ENCODE results near the gene SECISBP2.

DNA sequence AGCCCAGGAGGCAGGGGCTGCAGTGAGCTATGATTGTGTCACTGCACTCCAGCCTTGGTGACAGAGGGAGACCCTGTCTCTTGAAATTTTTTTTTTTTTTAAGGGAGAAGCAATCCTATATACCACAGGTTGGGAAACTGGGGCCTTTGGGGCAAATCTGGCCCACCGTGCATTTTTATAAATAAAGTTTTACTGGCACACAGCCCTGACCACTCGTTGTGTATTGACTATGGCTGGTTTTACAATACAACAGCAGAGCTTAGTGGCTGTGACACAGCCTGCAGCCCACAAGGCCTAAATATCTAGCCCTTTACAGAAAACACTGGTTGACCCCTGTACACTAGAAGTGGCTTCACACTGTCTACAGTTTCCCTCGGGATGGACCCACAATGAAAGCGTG is 58.0 kb downstream of the SECISBP2 start:
- TF ChIP-seq, protein P1, sequence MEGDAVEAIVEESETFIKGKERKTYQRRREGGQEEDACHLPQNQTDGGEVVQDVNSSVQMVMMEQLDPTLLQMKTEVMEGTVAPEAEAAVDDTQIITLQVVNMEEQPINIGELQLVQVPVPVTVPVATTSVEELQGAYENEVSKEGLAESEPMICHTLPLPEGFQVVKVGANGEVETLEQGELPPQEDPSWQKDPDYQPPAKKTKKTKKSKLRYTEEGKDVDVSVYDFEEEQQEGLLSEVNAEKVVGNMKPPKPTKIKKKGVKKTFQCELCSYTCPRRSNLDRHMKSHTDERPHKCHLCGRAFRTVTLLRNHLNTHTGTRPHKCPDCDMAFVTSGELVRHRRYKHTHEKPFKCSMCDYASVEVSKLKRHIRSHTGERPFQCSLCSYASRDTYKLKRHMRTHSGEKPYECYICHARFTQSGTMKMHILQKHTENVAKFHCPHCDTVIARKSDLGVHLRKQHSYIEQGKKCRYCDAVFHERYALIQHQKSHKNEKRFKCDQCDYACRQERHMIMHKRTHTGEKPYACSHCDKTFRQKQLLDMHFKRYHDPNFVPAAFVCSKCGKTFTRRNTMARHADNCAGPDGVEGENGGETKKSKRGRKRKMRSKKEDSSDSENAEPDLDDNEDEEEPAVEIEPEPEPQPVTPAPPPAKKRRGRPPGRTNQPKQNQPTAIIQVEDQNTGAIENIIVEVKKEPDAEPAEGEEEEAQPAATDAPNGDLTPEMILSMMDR (conservative IDR thresholded peaks at IDR 0.05 in 1 of 2, IDR thresholded peaks at IDR 0.05 in 1 of 2; ENCODE audit: low read depth in 1 of 2, low read length in 2 of 2): no peak
- TF ChIP-seq EZH2 (IDR thresholded peaks at IDR 0.05; ENCODE audit: low read length, missing control alignments): no peak

All from fibroblast of lung (primary cell).